Neural cell (in vitro differentiated cells): ENCODE data around the gene ZNF516. TPM values are rescaled to one million over a fixed set of nuclear protein-coding genes. Genes with fewer than 3 reads are reported as not detected.

ENCODE experiments used
- H2AFZ ChIP-seq: fragments of 200-600, 300-800 bp; sonication (generic), shearing (Covaris generic); 2 replicates; pipeline ENCODE4 v1.6.0; 2014; ENCODE audit warnings: low read depth, mild to moderate bottlenecking, antibody characterized with exemption, low read length, moderate library complexity
- H3F3A ChIP-seq: fragments of 200-600 bp; shearing (Covaris generic); 2 replicates; pipeline ENCODE4 v1.6.1; 2016; ENCODE audit warnings: mild to moderate bottlenecking, moderate library complexity, mixed read lengths, antibody characterized with exemption, low read length; ENCODE audit not compliant: insufficient read depth, poor library complexity, severe bottlenecking
- H3K27ac ChIP-seq: fragments of 200-600, 300-800 bp; sonication (generic), shearing (Covaris generic); 2 replicates; pipeline ENCODE4 v1.5.1; 2014; ENCODE audit warnings: mild to moderate bottlenecking, low read length, moderate library complexity
- H3K27me3 ChIP-seq: fragments of 300-800, 200-600 bp; sonication (generic), shearing (Covaris generic); 2 replicates; pipeline ENCODE4 v1.6.0; 2014; ENCODE audit warnings: mild to moderate bottlenecking, low read depth, low read length, moderate library complexity; ENCODE audit not compliant: insufficient read depth
- H3K36me3 ChIP-seq: fragments of 300-800, 200-600 bp; sonication (generic), shearing (Covaris generic); 2 replicates; pipeline ENCODE4 v1.5.1; 2014; ENCODE audit warnings: mild to moderate bottlenecking, antibody characterized with exemption, low read length, moderate library complexity; ENCODE audit not compliant: insufficient read depth
- H3K4me2 ChIP-seq: fragments of 300-800, 200-600 bp; sonication (generic), shearing (Covaris generic); 2 replicates; pipeline ENCODE4 v1.6.0; 2014; ENCODE audit warnings: mild to moderate bottlenecking, low read length
- H3K4me3 ChIP-seq: fragments of 300-800, 200-600 bp; sonication (generic), shearing (Covaris generic); 2 replicates; pipeline ENCODE4 v1.5.1; 2014; ENCODE audit warnings: mild to moderate bottlenecking, low read length, moderate library complexity
- H3K79me2 ChIP-seq: fragments of 200-600 bp; shearing (Covaris generic); replicated peaks from 2 replicates; pipeline ENCODE4 v1.6.0; 2014; ENCODE audit warnings: mild to moderate bottlenecking, low read length, moderate library complexity; ENCODE audit not compliant: insufficient read depth
- H3K9ac ChIP-seq: fragments of 300-800, 200-600 bp; sonication (generic), shearing (Covaris generic); 2 replicates; pipeline ENCODE4 v1.6.1; 2016; ENCODE audit warnings: mild to moderate bottlenecking, low read length, mixed read lengths
- H3K9me2 ChIP-seq: fragments of 200-600 bp; shearing (Covaris generic); 2 replicates; pipeline ENCODE4 v1.6.1; 2016; ENCODE audit warnings: mild to moderate bottlenecking, low read length, mixed read lengths; ENCODE audit not compliant: insufficient read depth
- H3K9me3 ChIP-seq: fragments of 200-600, 300-800 bp; sonication (generic), shearing (Covaris generic); 2 replicates; pipeline ENCODE4 v1.6.1; 2016; ENCODE audit warnings: mild to moderate bottlenecking, mixed run types, low read length, moderate library complexity, mixed read lengths
- H4K20me1 ChIP-seq: fragments of 200-600 bp; shearing (Covaris generic); 2 replicates; pipeline ENCODE4 v1.6.1; 2016; ENCODE audit warnings: mild to moderate bottlenecking, mixed run types; ENCODE audit not compliant: insufficient read depth
- CTCF ChIP-seq: fragments of 450-650 bp; IDR thresholded peaks from 2 replicates; pipeline ENCODE4 v1.5.1; 2014; ENCODE audit warnings: antibody characterized with exemption, mild to moderate bottlenecking, moderate library complexity; ENCODE audit not compliant: poor library complexity, severe bottlenecking
- EP300 ChIP-seq: fragments of 450-650 bp; conservative IDR thresholded peaks from 2 replicates; pipeline ENCODE4 v1.6.1; 2014; ENCODE audit warnings: antibody characterized with exemption, mild to moderate bottlenecking, moderate library complexity; ENCODE audit not compliant: poor library complexity, severe bottlenecking
- EZH2 ChIP-seq: fragments of 200-600, 300-800 bp; shearing (Covaris generic), sonication (generic); IDR thresholded peaks from 2 replicates; pipeline ENCODE4 v1.6.1; 2014; ENCODE audit warnings: antibody characterized with exemption, low read length, borderline replicate concordance, mild to moderate bottlenecking; ENCODE audit not compliant: insufficient read depth, poor library complexity, severe bottlenecking
- MXI1 ChIP-seq: fragments of 450-650 bp; conservative IDR thresholded peaks from 2 replicates; pipeline ENCODE4 v1.6.1; 2014; ENCODE audit warnings: antibody characterized with exemption, mild to moderate bottlenecking; ENCODE audit not compliant: poor library complexity, severe bottlenecking
- POLR2AphosphoS5 ChIP-seq: IDR thresholded peaks from 2 replicates; pipeline ENCODE4 v1.6.1; 2012
- RAD21 ChIP-seq: fragments of 450-650 bp; conservative IDR thresholded peaks from 2 replicates; pipeline ENCODE4 v1.6.1; 2014; ENCODE audit warnings: antibody characterized with exemption, mild to moderate bottlenecking, moderate library complexity
- REST ChIP-seq: IDR thresholded peaks from 2 replicates; pipeline ENCODE4 v1.6.1; 2012; ENCODE audit warnings: borderline replicate concordance
- SMC3 ChIP-seq: fragments of 450-650 bp; conservative IDR thresholded peaks from 2 replicates; pipeline ENCODE4 v1.6.1; 2014; ENCODE audit warnings: antibody characterized with exemption, mild to moderate bottlenecking, moderate library complexity; ENCODE audit not compliant: poor library complexity
- TAF1 ChIP-seq: IDR thresholded peaks from 2 replicates; pipeline ENCODE4 v1.6.1; 2012; ENCODE audit warnings: low read depth
- polyA plus RNA-seq: library from polyadenylated mRNA; depleted of rRNA; stranded (reverse); fragments of >200 nt; gene quantifications from 2 replicates; pipeline ENCODE4 v1.2.3, GENCODE V29; 2014

The ZNF516 gene
- polyA plus RNA-seq, 1 donor from 2014 or later, result 11.5 TPM

GRCh38 chr18:76459687-76460350 lies 35.2 kb downstream of the ZNF516 start:
- no peak overlapping the region for H2AFZ ChIP-seq
- no peaks in the 10 kb centered on the region for H4K20me1 ChIP-seq
- no peaks in the 10 kb centered on the region for H3K36me3 ChIP-seq
- no peaks in the 10 kb centered on the region for H3K9me2 ChIP-seq
- no peaks in the 10 kb centered on the region for H3K9me3 ChIP-seq
- H3K27ac ChIP-seq, result no peak overlapping the region
- H3K9ac ChIP-seq, result no peak overlapping the region
- no peak overlapping the region for H3K4me2 ChIP-seq
- TF ChIP-seq SMC3 (no peak), TAF1 (no peak), EP300 (no peak), EZH2 (no peak), RAD21 (no peak), MXI1 (no peak), CTCF (no peak), POLR2AphosphoS5 (no peak), REST (no peak)
- H3K27me3 ChIP-seq, result no peaks in the 10 kb centered on the region
- no peaks in the 10 kb centered on the region for H3F3A ChIP-seq
- no peak overlapping the region for H3K4me3 ChIP-seq
- H3K79me2 ChIP-seq, result peaks cover 75% of the 10 kb centered on the region

GRCh38 chr18:76459312-76459686 lies 35.7 kb downstream of the ZNF516 start:
- no peaks in the 10 kb centered on the region for H3K36me3 ChIP-seq
- peaks cover 75% of the 10 kb centered on the region for H3K79me2 ChIP-seq
- no peak overlapping the region for H3K27ac ChIP-seq
- TF ChIP-seq EZH2 (no peak), CTCF (no peak), POLR2AphosphoS5 (no peak), TAF1 (no peak), RAD21 (no peak), SMC3 (no peak), EP300 (no peak), MXI1 (no peak), REST (no peak)
- H3K4me3 ChIP-seq, result no peak overlapping the region
- H3K27me3 ChIP-seq, result no peaks in the 10 kb centered on the region
- H3K9me3 ChIP-seq, result no peaks in the 10 kb centered on the region
- no peak overlapping the region for H3K9ac ChIP-seq
- H3K9me2 ChIP-seq, result no peaks in the 10 kb centered on the region
- no peaks in the 10 kb centered on the region for H4K20me1 ChIP-seq
- no peak overlapping the region for H2AFZ ChIP-seq
- no peak overlapping the region for H3K4me2 ChIP-seq
- no peaks in the 10 kb centered on the region for H3F3A ChIP-seq
